DND-41 (cell line): ENCODE data around the gene ARAF.
"Not testable (repeated sequence)": the region's sequence is repeated elsewhere in the genome, so short reads cannot be mapped to it uniquely, and the experiment has no call there.

Source experiments
- ATAC-seq: fragments of 200-7000 bp; cut with Tn5 transposase; 3 replicates; pipeline ENCODE4 v1.9.1; 2021; ENCODE audit warnings: low read depth; ENCODE audit not compliant: insufficient read depth
- DNase-seq: peaks from one replicate; pipeline ENCODE4 v3.0.0-alpha.2; 2020
- H2AFZ ChIP-seq: 2 replicates; pipeline ENCODE4 v1.6.0; 2012; ENCODE audit warnings: low read depth, low read length
- H3K27ac ChIP-seq: 2 replicates; pipeline ENCODE4 v1.5.1; 2012; ENCODE audit warnings: low read length, inconsistent platforms
- H3K27me3 ChIP-seq: fragments of 200-600 bp; sonication (generic); 2 replicates; pipeline ENCODE4 v1.6.0; 2012; ENCODE audit warnings: low read length, mild to moderate bottlenecking, inconsistent platforms; ENCODE audit not compliant: insufficient read depth, poor library complexity
- H3K36me3 ChIP-seq: 2 replicates; pipeline ENCODE4 v1.5.1; 2012; ENCODE audit warnings: low read length, inconsistent platforms; ENCODE audit not compliant: insufficient read depth
- H3K4me1 ChIP-seq: 2 replicates; pipeline ENCODE4 v1.5.1; 2012; ENCODE audit warnings: mild to moderate bottlenecking, low read length; ENCODE audit not compliant: insufficient read depth
- H3K4me2 ChIP-seq: 2 replicates; pipeline ENCODE4 v1.6.0; 2012; ENCODE audit warnings: mild to moderate bottlenecking, moderate library complexity, low read length, inconsistent platforms; ENCODE audit not compliant: insufficient read depth
- H3K4me3 ChIP-seq, 2 experiments: fragments of 200-600 bp in 1 of 2; shearing (Covaris generic) in 1 of 2; 2 replicates each; pipeline ENCODE4 v1.5.1; 2012 to 2016; ENCODE audit warnings: inconsistent platforms in 2 of 2, low read length in 2 of 2, mild to moderate bottlenecking in 2 of 2, low read depth in 1 of 2, moderate library complexity in 1 of 2
- H3K79me2 ChIP-seq: 2 replicates; pipeline ENCODE4 v1.6.0; 2012; ENCODE audit warnings: low read length, inconsistent platforms; ENCODE audit not compliant: insufficient read depth
- H3K9ac ChIP-seq: 2 replicates; pipeline ENCODE4 v1.6.0; 2012; ENCODE audit warnings: low read depth, mild to moderate bottlenecking, inconsistent platforms, low read length, moderate library complexity
- H3K9me3 ChIP-seq: 2 replicates; pipeline ENCODE4 v1.5.1; 2012; ENCODE audit warnings: low read length, moderate library complexity, mild to moderate bottlenecking, inconsistent platforms; ENCODE audit not compliant: insufficient read depth, severe bottlenecking
- H4K20me1 ChIP-seq: 2 replicates; pipeline ENCODE4 v1.6.0; 2012; ENCODE audit warnings: low read length; ENCODE audit not compliant: insufficient read depth
- CTCF ChIP-seq: IDR thresholded peaks from 2 replicates; pipeline ENCODE4 v1.5.1; 2012; ENCODE audit warnings: borderline replicate concordance, low read length, moderate library complexity, mild to moderate bottlenecking; ENCODE audit not compliant: poor library complexity, severe bottlenecking; ENCODE audit errors: extremely low read depth
- EZH2 ChIP-seq: IDR thresholded peaks from 3 replicates; pipeline ENCODE4 v1.6.1; 2012; ENCODE audit warnings: borderline replicate concordance, low read depth, mild to moderate bottlenecking, moderate library complexity, low read length, inconsistent platforms; ENCODE audit not compliant: severe bottlenecking

ARAF gene

GRCh38 chrX:47593522-47593921 is 32.5 kb downstream of the ARAF start:
- H3K4me2 ChIP-seq: no peak overlapping the region
- no peaks in the 10 kb centered on the region for H3K27me3 ChIP-seq
- H2AFZ ChIP-seq: no peak overlapping the region

GRCh38 chrX:47595716-47596251 is 34.8 kb downstream of the ARAF start:
- H3K79me2 ChIP-seq: no peaks in the 10 kb centered on the region
- H2AFZ ChIP-seq: peak overlapping the region; percentile 39; the same call in 1 of the 2 replicates
- H3K27ac ChIP-seq: peak overlapping the region; percentile 36; the same call in 1 of the 2 replicates
- no peaks in the 10 kb centered on the region for H3K27me3 ChIP-seq
- no peaks in the 10 kb centered on the region for H4K20me1 ChIP-seq
- H3K4me2 ChIP-seq: no peak overlapping the region
- no peak overlapping the region for H3K9ac ChIP-seq
- DNase-seq: no peak
- no peak for TF ChIP-seq EZH2
- no peak for TF ChIP-seq CTCF
- H3K9me3 ChIP-seq: peaks cover 2% of the 10 kb centered on the region
- H3K4me1 ChIP-seq: peaks cover 13% of the 10 kb centered on the region
- no peak overlapping the region for H3K4me3 ChIP-seq
- ATAC-seq: 0 out of 3 replicates have a peak, but pooled peaks have one; percentile 27
- H3K36me3 ChIP-seq: no peaks in the 10 kb centered on the region

More at GRCh38 chrX:47593522-47593921, 32.5 kb downstream of the ARAF start:
- Histone ChIP-seq H3K4me1 (peaks cover 13% of the 10 kb centered on the region), H3K9ac (no peak overlapping the region), H3K79me2 (no peaks in the 10 kb centered on the region), H3K27ac (no peak overlapping the region), H4K20me1 (no peaks in the 10 kb centered on the region), H3K9me3 (peaks cover 2% of the 10 kb centered on the region), H3K4me3 (no peak overlapping the region), H3K36me3 (no peaks in the 10 kb centered on the region)
- no peak for ATAC-seq
- TF ChIP-seq EZH2: no peak
- TF ChIP-seq CTCF: no peak
- no peak for DNase-seq

- Histone ChIP-seq H2AFZ (peak overlapping the region; percentile 39; the same call in 1 of the 2 replicates), H4K20me1 (no peaks in the 10 kb centered on the region), H3K27ac (peak overlapping the region; percentile 36; the same call in 1 of the 2 replicates), H3K4me2 (no peak overlapping the region), H3K9me3 (peaks cover 2% of the 10 kb centered on the region), H3K4me3 (no peak overlapping the region), H3K4me1 (peaks cover 13% of the 10 kb centered on the region), H3K79me2 (no peaks in the 10 kb centered on the region), H3K36me3 (no peaks in the 10 kb centered on the region), H3K27me3 (no peaks in the 10 kb centered on the region), H3K9ac (no peak overlapping the region)
- ATAC-seq (peak; percentile 64; the same call in 2 of the 3 replicates), DNase-seq (no peak)
- TF ChIP-seq CTCF (no peak), EZH2 (no peak)
Measured at GRCh38 chrX:47596256-47596655, 35.3 kb downstream of the ARAF start.

- H3K9ac ChIP-seq: no peak overlapping the region
- H3K4me3 ChIP-seq: no peak overlapping the region
- H3K4me2 ChIP-seq: no peak overlapping the region
- H3K27ac ChIP-seq: no peak overlapping the region
- H3K4me1 ChIP-seq: peaks cover 13% of the 10 kb centered on the region
- ATAC-seq (no peak), DNase-seq (no peak)
- peaks cover 2% of the 10 kb centered on the region for H3K9me3 ChIP-seq
- H4K20me1 ChIP-seq: no peaks in the 10 kb centered on the region
- no peak overlapping the region for H2AFZ ChIP-seq
- no peaks in the 10 kb centered on the region for H3K79me2 ChIP-seq
- H3K27me3 ChIP-seq: no peaks in the 10 kb centered on the region
- no peak for TF ChIP-seq CTCF
- no peak for TF ChIP-seq EZH2
- no peaks in the 10 kb centered on the region for H3K36me3 ChIP-seq
Measured at GRCh38 chrX:47597222-47597621, 36.2 kb downstream of the ARAF start.

- not testable (repeated sequence) for DNase-seq, H3K4me1 ChIP-seq, H3K9me3 ChIP-seq, H3K79me2 ChIP-seq, H3K27me3 ChIP-seq, H4K20me1 ChIP-seq, H2AFZ ChIP-seq, H3K36me3 ChIP-seq, H3K4me2 ChIP-seq, H3K27ac ChIP-seq, ATAC-seq, H3K4me3 ChIP-seq, H3K9ac ChIP-seq
Measured at GRCh38 chrX:47603125-47603524, 42.1 kb downstream of the ARAF start.
